ENCODE measurements around the gene CRIM1. TPM values are rescaled to one million over a fixed set of nuclear protein-coding genes. Genes with fewer than 3 reads are reported as not detected.

CRIM1 gene
- total RNA-seq, 4 donors from 2014 or later: 140 to 429 (median 201) TPM

DNA sequence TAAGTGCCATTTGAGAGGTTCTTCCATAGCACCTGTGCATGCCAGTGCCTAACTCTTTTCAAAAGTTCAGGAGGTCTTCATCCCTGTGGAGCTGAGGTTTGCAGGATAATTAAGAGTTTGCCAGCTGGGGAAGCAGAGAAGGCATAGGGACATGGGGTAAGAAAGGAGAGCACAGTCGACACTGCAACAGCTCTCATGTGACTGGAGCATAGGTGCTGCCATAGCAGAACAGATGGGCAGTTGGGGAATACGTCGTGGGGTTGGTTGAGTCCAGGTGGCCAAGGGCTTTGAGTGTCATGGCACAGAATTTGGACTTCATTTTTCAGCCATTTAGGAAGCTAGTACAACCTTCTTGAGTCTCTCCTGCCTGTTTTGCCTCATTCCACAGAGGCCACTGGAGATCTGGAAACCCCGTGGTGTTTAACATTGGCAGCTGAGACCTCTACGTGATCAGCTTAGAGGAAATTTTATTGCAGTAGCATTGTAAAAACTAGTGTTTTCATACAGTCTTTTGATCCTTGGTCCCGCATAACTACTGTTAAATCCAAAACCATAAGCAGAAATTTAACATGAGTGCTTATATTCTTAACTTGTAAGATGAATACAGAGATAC lies 65.1 kb downstream of the CRIM1 start:
- H3K4me1 ChIP-seq: peaks cover 45 to 74% (median 54%) of the 10 kb centered on the region in 4 donors
- peaks cover 0 to 9% (median 0%) of the 10 kb centered on the region in 4 donors for H3K36me3 ChIP-seq
- DNase-seq (ENCODE audit: extremely low spot score): peak; percentile 34
- H3K27me3 ChIP-seq: no peaks in the 10 kb centered on the region
- H3K4me3 ChIP-seq: no peak overlapping the region
- intact Hi-C loops (cut with DNase I): loop anchor here (10.0 kb wide), 1 partner anchor 46 kb away; no protein-coding TSS in a partner anchor
- H3K9me3 ChIP-seq: no peaks in the 10 kb centered on the region
- no peak for TF ChIP-seq EP300 (IDR thresholded peaks at IDR 0.05)
- 87% methylated on average over 6 of the region's 6 CpGs for WGBS
- H3K27ac ChIP-seq (replicated peaks in 1 of 4): peak overlapping the region in 1 of 4 donors; percentile 32

DNA sequence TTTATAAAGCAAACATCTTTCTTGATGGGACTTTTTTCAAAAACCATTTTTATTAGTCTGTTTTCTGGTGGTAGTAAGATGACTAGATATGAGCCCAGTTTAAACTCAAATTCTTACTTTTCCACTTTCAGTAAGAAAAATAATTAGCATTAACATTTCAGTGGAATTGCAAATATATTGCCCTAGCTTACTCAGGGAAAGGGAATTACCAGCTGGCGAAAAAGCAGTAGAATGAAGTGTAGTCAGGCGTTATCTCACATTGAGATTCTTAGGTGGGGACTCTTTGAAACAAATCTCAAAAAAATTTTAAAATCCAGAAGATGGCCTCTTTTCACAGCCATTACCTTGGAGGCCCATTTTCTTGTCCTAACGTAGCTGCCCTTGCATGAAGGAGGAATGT lies 65.8 kb downstream of the CRIM1 start:
- no peak overlapping the region for H3K27ac ChIP-seq (replicated peaks in 1 of 4)
- intact Hi-C loops (cut with DNase I): loop anchor here (10.0 kb wide), 1 partner anchor 47 kb away; no protein-coding TSS in a partner anchor
- H3K4me3 ChIP-seq: no peak overlapping the region
- H3K27me3 ChIP-seq: no peaks in the 10 kb centered on the region
- H3K4me1 ChIP-seq: peaks cover 38 to 67% (median 47%) of the 10 kb centered on the region in 4 donors
- no peak for TF ChIP-seq POLR2AphosphoS5 (IDR thresholded peaks at IDR 0.05)
- TF ChIP-seq POLR2A (IDR thresholded peaks at IDR 0.05; ENCODE audit: low read depth): no peak
- TF ChIP-seq, protein P1, sequence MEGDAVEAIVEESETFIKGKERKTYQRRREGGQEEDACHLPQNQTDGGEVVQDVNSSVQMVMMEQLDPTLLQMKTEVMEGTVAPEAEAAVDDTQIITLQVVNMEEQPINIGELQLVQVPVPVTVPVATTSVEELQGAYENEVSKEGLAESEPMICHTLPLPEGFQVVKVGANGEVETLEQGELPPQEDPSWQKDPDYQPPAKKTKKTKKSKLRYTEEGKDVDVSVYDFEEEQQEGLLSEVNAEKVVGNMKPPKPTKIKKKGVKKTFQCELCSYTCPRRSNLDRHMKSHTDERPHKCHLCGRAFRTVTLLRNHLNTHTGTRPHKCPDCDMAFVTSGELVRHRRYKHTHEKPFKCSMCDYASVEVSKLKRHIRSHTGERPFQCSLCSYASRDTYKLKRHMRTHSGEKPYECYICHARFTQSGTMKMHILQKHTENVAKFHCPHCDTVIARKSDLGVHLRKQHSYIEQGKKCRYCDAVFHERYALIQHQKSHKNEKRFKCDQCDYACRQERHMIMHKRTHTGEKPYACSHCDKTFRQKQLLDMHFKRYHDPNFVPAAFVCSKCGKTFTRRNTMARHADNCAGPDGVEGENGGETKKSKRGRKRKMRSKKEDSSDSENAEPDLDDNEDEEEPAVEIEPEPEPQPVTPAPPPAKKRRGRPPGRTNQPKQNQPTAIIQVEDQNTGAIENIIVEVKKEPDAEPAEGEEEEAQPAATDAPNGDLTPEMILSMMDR (IDR thresholded peaks at IDR 0.05): no peak
- no peak for TF ChIP-seq EP300 (IDR thresholded peaks at IDR 0.05)
- no peaks in the 10 kb centered on the region for H3K9me3 ChIP-seq
- 90% methylated on average over 3 of the region's 3 CpGs for WGBS
- H3K36me3 ChIP-seq: peaks cover 0 to 12% (median 0%) of the 10 kb centered on the region in 4 donors
- no peak for DNase-seq (ENCODE audit: extremely low spot score)

DNA sequence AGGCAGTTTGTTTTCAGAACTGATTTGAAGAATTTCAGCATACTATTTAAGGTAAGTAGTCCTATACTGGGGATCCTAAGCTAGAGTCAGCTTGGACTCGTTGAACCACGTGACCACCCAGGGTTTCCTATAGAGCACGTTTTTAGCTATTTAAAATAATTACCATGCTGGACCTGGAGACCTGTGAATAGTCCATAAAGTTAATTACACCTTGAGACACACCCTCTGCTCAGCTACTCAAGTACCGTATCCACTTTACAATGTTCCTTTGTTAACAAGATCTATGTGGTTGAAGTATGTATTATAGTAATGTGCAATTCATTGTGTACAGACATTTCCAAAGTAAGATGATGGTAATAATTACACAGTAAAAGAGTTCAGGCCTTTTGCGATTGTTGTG lies 67.6 kb downstream of the CRIM1 start:
- Histone ChIP-seq H3K27me3 (no peaks in the 10 kb centered on the region), H3K9me3 (no peaks in the 10 kb centered on the region), H3K4me3 (no peak overlapping the region), H3K27ac (replicated peaks in 1 of 4) (no peak overlapping the region), H3K4me1 (peaks cover 26 to 55% (median 41%) of the 10 kb centered on the region in 4 donors), H3K36me3 (peaks cover 0 to 12% (median 0%) of the 10 kb centered on the region in 4 donors)
- no peak for DNase-seq (ENCODE audit: extremely low spot score)
- intact Hi-C loops (cut with DNase I): loop anchor here (10.0 kb wide), 1 partner anchor 48 kb away; no protein-coding TSS in a partner anchor
- TF ChIP-seq POLR2AphosphoS5 (IDR thresholded peaks at IDR 0.05) (no peak), EP300 (IDR thresholded peaks at IDR 0.05) (no peak), POLR2A (IDR thresholded peaks at IDR 0.05; ENCODE audit: low read depth) (no peak)
- TF ChIP-seq, protein P1 (IDR thresholded peaks at IDR 0.05): no peak
- WGBS: 92% methylated on average over 5 of the region's 5 CpGs

DNA sequence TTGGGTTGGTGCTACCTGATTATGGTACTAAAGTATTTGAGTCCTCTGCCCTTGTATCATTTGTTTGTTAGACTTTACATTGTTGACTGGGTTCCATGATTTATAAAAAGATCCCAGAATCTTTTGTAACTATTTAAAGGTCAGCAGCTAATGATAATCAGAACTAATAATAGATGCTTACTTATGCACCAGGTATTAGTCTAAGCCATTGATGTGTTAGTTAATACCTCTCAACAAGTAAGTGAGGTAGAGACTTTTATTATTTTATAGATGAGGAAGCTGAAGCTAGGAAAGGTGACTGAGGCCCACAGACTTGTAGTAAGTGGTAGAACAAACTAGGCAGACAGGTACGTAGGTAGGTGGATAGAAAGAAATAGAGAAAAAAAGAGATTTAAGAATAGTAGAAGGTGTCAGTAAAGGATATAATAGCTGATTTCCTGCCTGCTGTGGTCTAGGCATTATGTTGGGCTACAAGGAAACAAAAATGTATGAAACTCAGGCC lies 68.1 kb downstream of the CRIM1 start:
- TF ChIP-seq, protein P1 (IDR thresholded peaks at IDR 0.05): no peak
- TF ChIP-seq EP300 (IDR thresholded peaks at IDR 0.05): no peak
- TF ChIP-seq POLR2AphosphoS5 (IDR thresholded peaks at IDR 0.05): no peak
- TF ChIP-seq POLR2A (IDR thresholded peaks at IDR 0.05; ENCODE audit: low read depth): no peak
- intact Hi-C loops (cut with DNase I): loop anchor here (10.0 kb wide), 1 partner anchor 49 kb away; no protein-coding TSS in a partner anchor
- 97% methylated on average over 1 of the region's 1 CpG for WGBS
- H3K4me3 ChIP-seq: no peak overlapping the region
- no peaks in the 10 kb centered on the region for H3K9me3 ChIP-seq
- H3K4me1 ChIP-seq: peaks cover 21 to 53% (median 40%) of the 10 kb centered on the region in 4 donors
- peaks cover 0 to 12% (median 0%) of the 10 kb centered on the region in 4 donors for H3K36me3 ChIP-seq
- peak; percentile 50 for DNase-seq (ENCODE audit: extremely low spot score)
- H3K27ac ChIP-seq (replicated peaks in 1 of 4): no peak overlapping the region
- H3K27me3 ChIP-seq: no peaks in the 10 kb centered on the region

DNA sequence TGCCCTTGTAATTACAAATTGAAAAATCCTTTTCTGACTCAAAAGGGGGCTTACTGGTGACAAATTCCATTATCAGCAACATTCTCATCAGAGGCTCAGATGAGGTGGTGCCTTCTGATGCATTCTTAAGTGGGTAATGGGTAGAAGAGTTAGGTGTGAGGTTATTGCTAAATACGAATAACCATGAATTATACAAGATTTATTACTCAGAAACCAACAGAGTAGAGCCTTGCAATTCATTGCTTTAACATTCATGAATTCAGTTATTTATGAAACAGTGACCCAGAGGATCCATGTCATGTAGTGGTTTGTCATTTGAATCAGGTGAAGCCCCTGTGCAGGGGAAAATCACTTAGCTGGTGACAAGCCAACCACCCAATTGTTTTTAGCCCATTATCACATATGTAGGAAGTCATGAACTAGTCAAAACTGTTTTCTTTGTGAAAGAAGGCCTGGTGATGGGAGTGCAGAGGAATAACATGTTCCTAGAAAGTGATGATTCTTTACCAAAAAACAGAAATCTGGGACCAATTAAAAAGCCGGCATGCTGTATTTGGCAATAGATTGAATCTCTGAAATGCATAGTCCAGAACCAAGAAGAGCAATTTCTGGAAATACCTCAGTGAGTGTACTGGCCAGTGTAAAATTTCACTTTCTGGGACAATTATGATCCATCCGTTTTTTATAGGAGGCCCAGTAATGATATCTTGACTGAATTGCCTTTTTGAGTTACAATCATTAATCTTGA lies 70.2 kb downstream of the CRIM1 start:
- H3K4me1 ChIP-seq: peaks cover 24 to 56% (median 45%) of the 10 kb centered on the region in 4 donors
- H3K27me3 ChIP-seq: no peaks in the 10 kb centered on the region
- H3K36me3 ChIP-seq: peaks cover 0 to 12% (median 0%) of the 10 kb centered on the region in 4 donors
- no peak for DNase-seq (ENCODE audit: extremely low spot score)
- no peak overlapping the region for H3K27ac ChIP-seq (replicated peaks in 1 of 4)
- intact Hi-C loops (cut with DNase I): loop anchor here (10.0 kb wide), 1 partner anchor 51 kb away; no protein-coding TSS in a partner anchor
- H3K4me3 ChIP-seq: no peak overlapping the region
- H3K9me3 ChIP-seq: no peaks in the 10 kb centered on the region
- WGBS: 90% methylated on average over 3 of the region's 3 CpGs
- TF ChIP-seq POLR2AphosphoS5 (IDR thresholded peaks at IDR 0.05): no peak
- TF ChIP-seq EP300 (IDR thresholded peaks at IDR 0.05): no peak
- TF ChIP-seq POLR2A (IDR thresholded peaks at IDR 0.05; ENCODE audit: low read depth): no peak
- TF ChIP-seq, protein P1 (IDR thresholded peaks at IDR 0.05): no peak
